Cortex of kidney (tissue), 1 donor: ENCODE measurements around the gene AP1B1.
"Not testable (repeated sequence)": the region's sequence is repeated elsewhere in the genome, so short reads cannot be mapped to it uniquely, and the experiment has no call there.

ENCODE experiments used
- DNase-seq: peaks from one replicate; lab custom pipeline; 2025; lab: John Stamatoyannopoulos, UW

AP1B1 gene

GRCh38 chr22:29387921-29388758 is at the start of gene AP1B1:
TSS of gene AP1B1 (minus strand) at chr22:29388570. CDS start at chr22:29367243, 21,327 bp downstream.
- peak; percentile 24 for DNase-seq

DNA sequence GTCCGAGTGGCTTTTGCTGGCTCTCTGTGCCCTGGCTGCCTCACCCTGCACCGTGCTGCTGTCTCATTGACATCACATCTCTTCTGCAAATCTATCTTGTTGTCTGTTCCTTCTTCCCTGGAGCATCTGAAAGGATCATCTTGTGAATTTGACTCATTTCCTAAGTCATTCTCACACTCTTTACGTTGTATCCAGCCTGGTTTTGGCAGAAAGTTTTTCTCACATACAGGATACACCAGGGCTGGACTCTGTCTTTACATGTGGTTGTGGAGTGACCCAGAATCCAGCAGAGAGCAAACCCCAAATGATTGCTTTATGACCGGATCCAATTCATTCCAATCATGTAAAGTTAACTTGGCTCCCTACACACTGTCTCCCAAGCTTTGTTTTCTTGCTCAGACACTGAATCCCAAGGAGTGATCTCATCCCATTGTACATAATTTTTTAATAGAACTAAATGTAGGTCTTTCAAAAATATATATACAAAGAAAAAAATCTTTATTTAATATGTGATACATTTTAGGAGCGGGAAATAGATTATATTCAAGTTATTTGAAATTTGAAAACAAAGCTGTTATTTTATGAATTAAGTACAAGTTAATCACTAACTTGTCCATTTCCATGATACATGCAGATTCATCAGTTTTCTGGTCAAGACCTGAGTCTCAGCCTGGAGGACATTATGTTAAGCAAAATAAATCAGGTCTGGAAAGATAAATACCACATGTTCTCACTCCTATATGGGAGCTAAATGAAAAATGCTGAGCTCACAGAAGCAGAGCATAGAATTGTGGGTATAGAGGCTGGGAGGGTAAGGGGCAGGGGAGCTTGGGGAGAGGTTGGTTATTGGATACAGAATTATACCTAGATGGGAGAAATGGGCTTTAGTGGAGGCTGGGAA is 47.1 kb upstream of the AP1B1 start:
- no peak for DNase-seq

DNA sequence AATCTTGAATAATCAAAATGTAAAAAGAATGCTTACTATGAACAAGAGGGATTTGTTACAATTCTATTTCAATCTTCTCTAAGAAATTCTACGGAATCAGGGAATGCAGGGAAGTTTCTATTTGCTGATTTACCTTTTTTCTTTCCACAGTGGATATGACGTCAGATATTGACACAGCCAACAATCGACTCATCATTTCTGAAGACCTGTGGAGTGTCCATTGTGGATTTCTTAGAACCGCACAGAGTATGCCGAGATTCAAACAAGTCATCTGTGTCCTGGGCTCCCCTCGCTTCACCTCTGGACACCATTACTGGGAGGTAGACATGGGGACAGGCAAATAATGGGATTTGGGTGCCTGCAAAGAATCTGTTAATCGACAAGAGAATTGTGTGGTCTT is 45.9 kb upstream of the AP1B1 start:
- DNase-seq: no peak

GRCh38 chr22:29433856-29434255 is 45.5 kb upstream of the AP1B1 start:
- DNase-seq: no peak

DNA sequence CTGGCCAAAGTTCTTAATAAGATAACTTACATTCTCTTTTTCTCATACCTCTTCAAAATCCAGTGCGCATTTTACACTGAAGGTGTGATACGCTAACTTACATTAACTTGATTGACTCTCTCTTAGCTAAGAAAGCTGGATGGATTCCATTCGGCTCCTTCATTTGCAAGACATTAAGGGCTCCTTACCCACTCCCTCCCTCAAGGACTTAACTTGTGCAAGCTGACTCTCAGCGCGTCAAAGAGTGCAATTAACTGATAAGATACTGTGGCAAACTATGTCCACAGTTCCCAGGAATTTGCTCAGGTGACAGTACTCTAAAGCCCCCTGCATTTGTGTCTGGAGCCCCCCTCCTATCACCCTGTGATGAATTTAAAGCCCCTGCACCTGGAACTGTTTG is 43.6 kb upstream of the AP1B1 start:
- DNase-seq: no peak

DNA sequence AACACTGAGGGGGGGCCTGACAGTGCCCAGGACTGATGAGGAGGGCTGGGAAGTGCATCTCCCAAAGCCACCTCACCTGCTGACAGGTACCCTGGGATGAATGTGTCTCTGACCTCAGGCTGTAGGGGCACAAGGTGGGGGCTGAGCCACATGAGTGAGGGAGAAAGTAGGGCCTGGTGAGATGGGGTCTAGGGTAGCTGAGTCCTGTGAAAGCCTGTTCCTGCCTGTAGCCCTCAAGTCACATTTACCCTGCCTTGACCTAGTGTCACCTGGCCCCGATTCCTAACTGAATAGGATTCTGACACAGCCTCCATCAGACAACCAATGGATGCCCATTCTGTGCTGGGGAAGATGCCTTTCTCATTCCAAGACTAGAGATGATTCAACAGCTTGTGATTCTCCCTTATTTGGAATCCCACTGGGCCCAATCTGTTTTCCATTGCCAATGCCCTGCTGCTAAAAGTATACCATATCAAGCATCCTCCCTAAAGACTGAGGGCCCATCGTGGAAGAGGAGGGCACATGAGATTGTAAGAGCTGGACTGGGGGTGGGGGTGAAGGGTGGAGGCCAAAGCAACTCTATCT is 38.9 kb upstream of the AP1B1 start:
- no peak for DNase-seq

- DNase-seq: no peak
Measured at GRCh38 chr22:29426476-29426875, 38.1 kb upstream of the AP1B1 start.

- DNase-seq: not testable (repeated sequence)
Measured at GRCh38 chr22:29418704-29419103, 30.3 kb upstream of the AP1B1 start.

GRCh38 chr22:29414951-29415591 is 26.7 kb upstream of the AP1B1 start:
- DNase-seq: not testable (repeated sequence)

DNA sequence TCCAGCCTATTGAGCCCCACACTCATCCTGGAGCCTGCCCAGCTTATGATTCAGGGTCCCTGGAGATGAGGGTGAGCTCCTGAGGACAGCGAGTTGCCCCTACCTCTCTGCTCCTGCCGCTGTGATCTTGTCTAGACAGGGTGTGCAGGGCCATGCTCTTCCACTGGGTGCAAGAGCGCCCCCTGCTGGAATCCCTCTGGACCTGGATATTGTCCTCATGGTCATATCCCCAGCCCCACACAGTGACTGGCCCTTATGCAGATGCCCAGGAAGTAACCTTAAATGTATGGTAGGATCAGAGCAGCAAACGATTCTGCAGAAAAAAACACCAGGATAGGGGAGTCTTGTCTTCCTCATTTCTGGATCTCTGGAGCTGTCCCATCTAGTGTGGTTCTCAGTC is 24.4 kb upstream of the AP1B1 start:
- not testable (repeated sequence) for DNase-seq

DNA sequence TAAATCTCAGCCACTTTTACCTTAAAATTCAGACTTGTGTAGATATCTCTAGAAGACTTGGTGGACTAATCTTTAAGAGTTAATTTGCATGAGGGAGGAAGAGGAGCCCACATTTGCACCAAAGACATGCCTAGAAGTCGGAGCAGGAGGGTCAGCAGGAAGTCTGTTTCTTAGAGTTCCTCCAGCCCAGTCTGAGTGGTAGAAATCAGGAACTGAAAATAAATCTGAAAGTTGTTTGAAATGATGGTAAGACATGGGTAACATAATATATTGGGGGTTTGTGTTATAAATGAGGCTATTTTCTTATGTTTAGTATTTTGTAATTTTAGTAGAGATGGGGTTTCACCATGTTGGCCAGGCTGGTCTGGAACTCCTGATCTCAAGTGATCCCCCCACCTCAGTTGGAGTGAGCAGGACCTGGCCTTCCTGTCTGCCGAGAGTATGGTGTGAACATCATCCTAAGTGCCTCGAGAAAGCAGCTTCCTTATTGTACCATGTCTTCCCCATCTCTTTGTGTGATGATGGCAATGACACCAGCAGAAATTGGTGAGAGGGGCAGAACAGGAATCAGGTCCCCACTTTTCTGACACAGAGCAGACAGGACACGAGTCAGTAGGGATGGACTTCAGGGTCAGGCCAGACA is 23.3 kb upstream of the AP1B1 start:
- DNase-seq: not testable (repeated sequence)

GRCh38 chr22:29408940-29409339 is 20.6 kb upstream of the AP1B1 start:
- no peak for DNase-seq

GRCh38 chr22:29401538-29401937 is 13.2 kb upstream of the AP1B1 start:
- not testable (repeated sequence) for DNase-seq

DNA sequence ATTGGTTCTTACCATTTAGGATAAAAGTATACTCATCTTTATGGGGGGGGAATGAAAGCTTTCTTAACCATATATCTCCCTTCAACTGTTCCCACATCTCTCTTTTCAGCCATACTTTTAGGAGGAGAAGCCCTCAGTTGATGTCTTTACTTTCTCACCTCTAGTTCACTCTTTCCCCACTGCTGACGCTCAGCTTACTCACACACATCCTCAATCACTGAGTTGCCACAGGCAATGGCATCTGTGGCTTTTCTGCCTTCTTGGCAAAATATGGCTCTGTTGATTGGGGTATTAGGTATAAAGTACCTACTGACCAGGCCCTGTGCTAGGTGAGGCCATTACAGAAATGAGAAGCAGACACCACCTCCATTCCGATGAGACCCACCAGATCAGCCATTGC is 12.2 kb upstream of the AP1B1 start:
- DNase-seq: no peak

DNA sequence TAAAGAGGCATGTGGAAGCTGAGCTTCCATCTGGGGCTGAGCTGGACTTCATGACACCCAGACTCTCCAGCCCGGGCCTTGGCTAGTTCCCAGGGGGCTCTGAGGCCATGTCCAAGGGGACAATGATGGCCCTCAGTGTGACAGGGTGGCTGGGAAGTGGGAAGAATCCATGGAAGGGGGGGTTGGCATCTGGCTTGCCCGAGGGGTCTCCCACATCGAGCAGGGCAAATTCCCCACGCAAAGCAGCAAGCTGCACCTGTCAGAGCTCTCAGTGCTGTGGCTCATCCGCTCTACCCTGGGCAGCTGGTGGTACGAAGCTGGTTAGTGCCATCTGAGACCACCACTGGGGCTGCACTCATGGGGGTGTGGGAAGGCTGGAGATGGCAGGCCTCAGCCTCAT is 9.4 kb upstream of the AP1B1 start:
- no peak for DNase-seq

- DNase-seq: no peak
Measured at GRCh38 chr22:29396126-29396525, 7.8 kb upstream of the AP1B1 start.

DNA sequence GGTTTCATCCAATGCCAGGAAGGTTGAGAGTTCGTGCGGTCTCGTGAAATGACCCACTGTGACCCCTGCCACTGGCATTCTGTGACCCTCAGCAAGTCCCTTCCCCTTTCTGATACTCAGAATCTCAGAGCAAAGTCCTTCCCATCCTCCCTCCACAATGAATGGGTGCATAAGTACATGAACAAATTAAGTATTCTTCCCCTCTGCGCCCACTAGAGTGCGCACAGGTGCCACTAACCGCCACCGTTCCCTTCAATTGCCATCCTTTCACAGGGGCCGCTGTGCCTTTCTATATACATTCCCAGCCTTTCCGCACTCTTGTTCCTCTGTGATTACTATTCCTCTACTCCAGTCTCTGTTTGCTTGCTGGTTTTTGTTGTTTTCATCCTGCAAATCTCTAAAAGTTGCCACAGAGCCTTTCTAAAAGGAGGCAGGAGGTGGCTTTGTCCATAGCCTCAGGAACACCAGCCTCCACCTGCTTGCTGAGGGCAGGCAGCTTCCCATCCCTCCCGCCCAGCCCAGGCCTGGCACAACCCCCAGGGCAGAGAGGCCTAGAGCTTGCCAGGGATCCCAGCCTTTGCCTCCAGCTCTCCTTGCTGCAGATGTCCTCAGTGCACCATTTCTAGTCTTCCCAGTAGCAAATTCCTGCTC is 6.7 kb upstream of the AP1B1 start:
- no peak for DNase-seq

DNA sequence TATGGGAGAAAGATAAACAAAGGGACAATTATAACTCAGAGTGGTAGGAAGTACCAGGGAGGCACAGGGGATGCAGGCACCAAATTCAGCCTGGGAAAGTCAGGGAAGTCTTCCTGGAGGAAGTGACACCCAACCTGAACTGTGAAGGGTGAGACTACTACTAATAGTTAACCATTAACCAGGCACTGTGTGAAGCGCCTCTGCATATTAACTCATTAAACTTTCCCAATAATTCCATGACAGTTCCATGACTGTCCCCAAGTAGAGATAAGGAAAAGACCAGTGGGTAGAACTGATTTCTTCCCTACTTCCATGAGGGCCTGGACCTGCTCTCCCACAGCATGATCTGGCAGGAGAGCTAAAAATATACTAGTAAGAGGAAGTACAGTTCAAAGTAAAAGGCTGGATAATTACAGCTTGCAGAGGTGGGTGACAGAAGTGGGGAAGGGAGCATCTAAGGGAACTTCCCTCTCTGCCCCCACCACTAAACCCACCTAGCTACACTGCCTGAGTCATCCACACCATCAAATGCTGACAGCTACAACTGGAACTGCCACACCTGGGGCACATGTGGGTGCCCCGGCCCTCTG is 4.7 kb upstream of the AP1B1 start:
- DNase-seq: no peak

DNA sequence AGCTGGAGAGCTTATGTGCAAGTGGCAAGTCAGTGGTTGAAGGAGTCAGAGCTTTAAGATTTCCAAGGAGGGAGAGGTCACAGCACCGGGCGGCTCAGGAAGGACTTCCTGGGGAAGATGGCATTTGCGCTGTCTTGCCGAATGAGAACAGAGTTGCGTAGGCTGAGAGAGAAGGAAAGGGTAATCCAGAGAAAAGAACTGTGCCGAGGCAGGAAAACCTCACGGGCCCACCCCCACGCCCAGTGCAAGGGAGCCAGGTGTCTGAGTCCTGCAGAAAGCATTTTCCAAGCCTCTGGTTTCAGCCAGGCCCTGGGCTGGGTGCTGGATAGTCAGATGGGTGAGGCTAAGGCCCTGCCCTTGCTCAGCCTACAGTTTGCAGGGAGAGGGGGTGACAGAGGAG is 3.2 kb upstream of the AP1B1 start:
- no peak for DNase-seq

DNA sequence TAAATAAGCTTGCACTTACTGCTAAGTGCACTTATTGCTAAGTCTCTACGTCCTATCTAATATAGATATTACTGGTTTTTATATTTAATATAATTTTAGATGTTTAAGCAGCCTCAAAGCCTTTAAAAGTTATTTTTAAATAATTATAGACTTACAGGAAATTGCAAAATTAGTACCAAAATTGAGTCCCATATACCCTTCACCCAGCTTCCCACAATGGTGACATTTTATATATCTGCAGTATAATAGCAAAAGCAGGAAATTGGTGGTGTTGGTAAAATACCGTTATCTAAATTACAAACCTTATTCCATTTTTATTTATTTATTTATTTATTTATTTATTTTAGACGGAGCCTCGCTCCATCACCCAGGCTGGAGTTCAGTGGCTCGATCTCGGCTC is 1.9 kb upstream of the AP1B1 start:
- DNase-seq: no peak

DNA sequence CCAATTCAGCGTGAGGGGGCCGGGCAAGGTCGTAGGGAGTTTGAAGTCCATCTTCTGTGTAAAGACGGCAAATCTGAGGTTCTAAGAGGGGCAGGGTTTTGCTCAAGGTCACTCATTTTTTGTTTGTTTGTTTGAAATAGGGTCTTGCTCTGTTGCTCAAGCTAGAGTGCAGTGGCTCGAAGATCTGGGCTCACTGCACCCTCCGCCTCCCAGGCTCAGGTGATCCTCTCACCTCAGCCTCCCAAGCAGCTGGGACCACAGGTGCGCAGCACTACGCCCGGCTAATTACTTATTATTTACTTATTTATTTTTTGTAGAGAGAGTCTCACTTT is 355 bp upstream of the AP1B1 start:
- no peak for DNase-seq
